Thymus (tissue), 11 donors: ENCODE data around the gene NMNAT1. TPM values are rescaled to one million over a fixed set of nuclear protein-coding genes. Genes with fewer than 3 reads are reported as not detected.
"Not testable (repeated sequence)": the region's sequence is repeated elsewhere in the genome, so short reads cannot be mapped to it uniquely, and the experiment has no call there.

Experiments used
- DNase-seq, 9 donors: peaks; one replicate each; pipeline ENCODE4 v3.0.0-alpha.2; 2013; ENCODE audit warnings: low spot score in 9 of 9, low read depth in 6 of 9, missing footprints in 1 of 9
- H3K27ac ChIP-seq, 2 donors: one replicate each; pipeline ENCODE4 v1.5.1; 2013; ENCODE audit warnings: control low read depth in 1 of 2, low read depth in 1 of 2, low read length in 1 of 2, mild to moderate bottlenecking in 1 of 2, moderate library complexity in 1 of 2
- H3K27me3 ChIP-seq, 2 donors: one replicate each; pipeline ENCODE4 v1.5.1; 2013; ENCODE audit warnings: low read length in 1 of 2; ENCODE audit not compliant: control insufficient read depth in 2 of 2, insufficient read depth in 1 of 2
- H3K36me3 ChIP-seq, 2 donors: one replicate each; pipeline ENCODE4 v1.5.1; 2013; ENCODE audit warnings: low read length in 1 of 2, mild to moderate bottlenecking in 1 of 2, moderate library complexity in 1 of 2; ENCODE audit not compliant: control insufficient read depth in 2 of 2, insufficient read depth in 2 of 2
- H3K4me1 ChIP-seq, 2 donors: one replicate each; pipeline ENCODE4 v1.5.1; 2013; ENCODE audit warnings: low read length in 2 of 2; ENCODE audit not compliant: control insufficient read depth in 2 of 2, insufficient read depth in 2 of 2
- H3K4me3 ChIP-seq, 2 donors: one replicate each; pipeline ENCODE4 v1.5.1; 2013; ENCODE audit warnings: low read length in 2 of 2, control low read depth in 1 of 2, mild to moderate bottlenecking in 1 of 2
- H3K9me3 ChIP-seq, 2 donors: one replicate each; pipeline ENCODE4 v1.5.1; 2013; ENCODE audit warnings: low read length in 1 of 2, mild to moderate bottlenecking in 1 of 2; ENCODE audit not compliant: control insufficient read depth in 2 of 2, insufficient read depth in 1 of 2
- WGBS: extraction: QIAGEN DNeasy Blood & Tissue Kit; methylation state at CpG from one replicate; pipeline ENCODE4 v1.1.7; 2013; 5-methylcytosine and 5-hydroxymethylcytosine counted together
- polyA plus RNA-seq: library from polyadenylated mRNA; stranded (reverse); fragments of 200-250 nt; gene quantifications from one replicate; pipeline ENCODE4 v1.2.3, GENCODE V29; 2013
- total RNA-seq: library from RNA; stranded (reverse); fragments of 120-200 nt; gene quantifications from one replicate; pipeline ENCODE4 v1.2.4, GENCODE V29; 2013
- donor health status: healthy.

The NMNAT1 gene
- total and polyA plus RNA-seq, 2 donors = 7.0 to 9.3 TPM

- H3K4me3 ChIP-seq = peak within 1 kb of the TSS in 1 of 2 donors; percentile 39
- 5% methylated on average over 71 of the region's 71 CpGs for WGBS
- no peak within 1 kb of the TSS for H3K27ac ChIP-seq
- peaks cover 0 to 1% of the 10 kb centered on the region in 2 donors for H3K9me3 ChIP-seq
- H3K4me1 ChIP-seq = peaks cover 0 to 3% of the 10 kb centered on the region in 2 donors
- peaks cover 16 to 71% of the 10 kb centered on the region in 2 donors for H3K27me3 ChIP-seq
- H3K36me3 ChIP-seq = no peaks in the 10 kb centered on the region
- peak in 2 of 9 donors; percentile 1 to 7 for DNase-seq
These were observed 53.6 kb downstream of the NMNAT1 start, which contains the start of gene RBP7 for GRCh38 chr1:9996624-9997582. RBP7 (plus strand) TSS chr1:9997228; CDS start chr1:9997259, 31 bp downstream.

DNA sequence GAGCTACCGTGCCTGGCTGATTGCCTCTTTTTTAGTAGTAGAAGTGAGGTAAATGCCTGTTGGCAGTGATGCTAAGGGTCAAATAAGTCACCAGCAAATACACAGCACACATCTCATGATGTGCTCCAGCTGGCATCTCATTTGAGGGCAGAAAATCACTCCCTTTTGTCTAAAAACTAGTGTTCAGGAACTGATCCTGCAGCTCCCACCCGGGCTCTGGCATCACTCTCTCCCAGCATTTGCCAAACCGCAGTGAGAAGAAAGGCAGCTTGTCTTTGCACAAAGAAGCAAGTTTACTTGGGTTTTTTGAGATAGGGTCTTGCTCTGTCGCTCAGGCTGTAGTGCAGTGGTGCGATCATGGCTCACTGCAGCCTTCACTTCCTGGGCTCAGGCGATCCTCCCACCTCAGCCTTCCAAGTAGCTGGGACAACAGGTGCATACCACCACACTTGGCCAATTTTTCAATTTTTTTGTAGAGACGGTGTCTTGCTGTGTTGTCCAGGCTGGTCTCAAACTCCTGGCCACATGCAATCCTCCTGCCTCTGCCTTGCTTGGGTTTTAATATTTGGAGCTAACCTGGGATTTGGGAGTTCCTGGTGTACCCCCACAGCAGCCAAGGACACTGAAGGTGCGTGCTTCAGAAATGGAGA is 57.9 kb downstream of the NMNAT1 start:
- WGBS = 94% methylated on average over 8 of the region's 8 CpGs
- H3K27ac ChIP-seq = no peak overlapping the region
- DNase-seq = no peak
- H3K9me3 ChIP-seq = peaks cover 0 to 1% of the 10 kb centered on the region in 2 donors
- peaks cover 0 to 3% of the 10 kb centered on the region in 2 donors for H3K4me1 ChIP-seq
- H3K27me3 ChIP-seq = peaks cover 12 to 51% of the 10 kb centered on the region in 2 donors
- H3K4me3 ChIP-seq = no peak overlapping the region
- no peaks in the 10 kb centered on the region for H3K36me3 ChIP-seq

DNA sequence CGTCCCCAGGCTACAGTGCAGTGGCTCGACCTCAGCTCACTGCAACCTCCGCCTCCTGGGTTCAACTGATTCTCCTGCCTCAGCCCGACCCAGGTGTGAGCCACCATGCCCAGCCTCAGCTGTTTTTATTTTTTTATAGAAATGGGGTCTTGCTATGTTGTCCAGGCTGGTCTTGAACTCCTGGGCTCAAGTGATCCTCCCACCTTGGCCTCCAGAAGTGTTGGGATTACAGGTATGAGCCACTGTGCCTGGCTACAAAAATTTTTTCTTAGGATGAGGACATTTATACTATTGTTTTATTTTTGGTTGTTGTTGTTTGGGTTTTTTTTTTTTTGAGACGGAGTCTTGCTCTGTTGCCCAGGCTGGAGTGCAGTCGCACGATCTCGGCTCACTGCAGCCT is 62.0 kb downstream of the NMNAT1 start:
- H3K4me3 ChIP-seq, H3K36me3 ChIP-seq, DNase-seq, H3K27ac ChIP-seq, H3K9me3 ChIP-seq, H3K4me1 ChIP-seq: not testable (repeated sequence)
- peaks cover 0 to 11% of the 10 kb centered on the region in 2 donors for H3K27me3 ChIP-seq
- 96% methylated on average over 8 of the region's 8 CpGs for WGBS

- DNase-seq = no peak
- no peaks in the 10 kb centered on the region for H3K36me3 ChIP-seq
These were observed 63.9 kb downstream of the NMNAT1 start for GRCh38 chr1:10007169-10007568.

DNA sequence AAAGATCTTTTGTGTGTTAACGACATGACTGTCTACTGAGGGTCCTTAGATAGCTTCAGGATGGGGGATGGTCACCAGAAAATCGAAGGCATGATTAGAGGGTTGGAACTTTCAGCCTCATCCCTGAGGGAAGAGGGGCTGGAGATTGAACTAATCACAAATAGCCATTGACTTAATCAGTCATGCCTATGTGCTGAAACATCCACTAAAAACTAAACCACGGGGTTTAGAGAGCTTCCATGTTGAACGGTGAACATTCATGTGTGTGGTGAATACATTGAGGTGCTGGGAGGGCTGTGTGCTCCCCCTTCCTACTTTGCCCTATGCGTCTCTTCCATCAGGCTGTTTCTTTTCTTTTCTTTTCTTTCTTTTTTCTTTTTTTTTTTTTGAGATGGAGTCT is 70.7 kb downstream of the NMNAT1 start:
- Histone ChIP-seq H3K27ac (no peak overlapping the region), H3K4me1 (no peaks in the 10 kb centered on the region), H3K4me3 (no peak overlapping the region), H3K36me3 (no peaks in the 10 kb centered on the region), H3K27me3 (no peaks in the 10 kb centered on the region), H3K9me3 (no peaks in the 10 kb centered on the region)
- WGBS = 93% methylated on average over 5 of the region's 5 CpGs
- no peak for DNase-seq

More at GRCh38 chr1:10007169-10007568, 63.9 kb downstream of the NMNAT1 start:
- Histone ChIP-seq H3K27ac (no peak overlapping the region), H3K27me3 (peaks cover 0 to 2% of the 10 kb centered on the region in 2 donors), H3K9me3 (no peaks in the 10 kb centered on the region), H3K4me3 (no peak overlapping the region), H3K4me1 (no peaks in the 10 kb centered on the region)
- 96% methylated on average over 4 of the region's 4 CpGs for WGBS

DNA sequence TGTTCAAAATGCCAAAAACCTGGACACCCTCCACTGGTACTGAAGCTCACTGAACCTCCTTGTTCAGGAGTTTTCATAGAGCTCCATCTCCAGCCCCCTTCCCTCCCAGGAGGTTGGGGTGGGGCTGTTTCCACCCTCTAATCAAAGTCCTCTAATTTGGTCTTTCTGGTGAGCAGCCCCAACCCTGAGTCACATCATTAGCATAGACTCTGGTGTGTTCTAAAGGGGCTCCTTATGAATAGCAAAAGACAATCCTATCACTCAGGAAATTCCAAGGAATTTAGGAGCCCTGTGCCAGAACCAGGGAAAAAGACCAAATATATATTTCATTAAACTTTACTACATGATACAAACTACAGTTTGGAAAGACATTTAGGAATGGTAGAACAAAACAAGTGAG is 76.3 kb downstream of the NMNAT1 start:
- Histone ChIP-seq H3K27ac (no peak overlapping the region), H3K9me3 (peaks cover 0 to 3% of the 10 kb centered on the region in 2 donors), H3K27me3 (no peaks in the 10 kb centered on the region), H3K4me3 (no peak overlapping the region), H3K36me3 (no peaks in the 10 kb centered on the region), H3K4me1 (no peaks in the 10 kb centered on the region)
- DNase-seq = no peak

DNA sequence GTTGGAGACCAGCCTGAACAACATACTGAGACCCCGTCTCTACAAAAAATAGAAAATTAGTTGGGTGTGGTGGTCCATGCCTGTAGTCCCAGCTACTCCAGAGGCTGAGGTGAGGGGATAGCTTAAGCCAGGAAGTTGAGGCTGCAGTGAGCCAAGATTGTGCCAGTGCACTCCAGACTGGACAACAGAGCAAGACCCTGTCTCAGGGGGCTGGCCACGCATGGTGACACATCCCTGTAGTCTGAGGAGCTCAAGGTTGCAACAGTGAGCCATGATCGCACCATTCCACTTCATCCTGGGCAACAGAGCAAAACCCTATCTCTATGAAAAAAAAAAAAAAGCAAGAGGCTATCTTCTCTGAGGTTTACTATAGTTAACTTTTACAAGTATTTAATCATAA is 76.8 kb downstream of the NMNAT1 start:
- no peak overlapping the region for H3K27ac ChIP-seq
- peaks cover 0 to 3% of the 10 kb centered on the region in 2 donors for H3K9me3 ChIP-seq
- no peaks in the 10 kb centered on the region for H3K4me1 ChIP-seq
- H3K27me3 ChIP-seq = no peaks in the 10 kb centered on the region
- no peak for DNase-seq
- H3K4me3 ChIP-seq = no peak overlapping the region
- H3K36me3 ChIP-seq = no peaks in the 10 kb centered on the region
- WGBS = 94% methylated on average over 3 of the region's 3 CpGs

- 96% methylated on average over 2 of the region's 2 CpGs for WGBS
- not testable (repeated sequence) for DNase-seq, H3K4me1 ChIP-seq, H3K9me3 ChIP-seq, H3K27ac ChIP-seq, H3K27me3 ChIP-seq, H3K36me3 ChIP-seq, H3K4me3 ChIP-seq
These were observed 77.4 kb downstream of the NMNAT1 start for GRCh38 chr1:10020678-10021077.

DNA sequence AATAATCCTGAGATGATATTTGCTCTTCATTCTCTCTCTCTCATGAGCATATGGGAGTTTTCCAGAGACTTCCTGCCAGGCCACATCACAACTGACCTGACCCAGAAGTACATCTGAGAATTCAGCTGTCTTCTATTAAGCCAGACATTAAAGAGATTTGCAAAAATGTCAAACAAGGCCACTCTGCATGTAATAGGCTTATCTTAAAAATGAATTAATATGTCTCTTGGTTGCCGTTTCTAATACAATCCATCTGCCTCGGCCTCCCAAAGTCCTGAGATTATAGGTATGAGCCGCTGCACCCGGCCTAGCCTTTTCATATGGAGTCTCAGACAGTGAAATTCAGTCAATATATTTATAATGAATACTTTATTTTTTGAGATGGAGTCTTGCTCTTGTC is 78.7 kb downstream of the NMNAT1 start:
- not testable (repeated sequence) for DNase-seq, H3K36me3 ChIP-seq, H3K27ac ChIP-seq, H3K4me3 ChIP-seq, H3K27me3 ChIP-seq, H3K9me3 ChIP-seq, H3K4me1 ChIP-seq
- 96% methylated on average over 4 of the region's 4 CpGs for WGBS
